Measurements from ENCODE around the gene BRME1.
"Not testable (repeated sequence)": the region's sequence is repeated elsewhere in the genome, so short reads cannot be mapped to it uniquely, and the experiment has no call there.

BRME1 gene

DNA sequence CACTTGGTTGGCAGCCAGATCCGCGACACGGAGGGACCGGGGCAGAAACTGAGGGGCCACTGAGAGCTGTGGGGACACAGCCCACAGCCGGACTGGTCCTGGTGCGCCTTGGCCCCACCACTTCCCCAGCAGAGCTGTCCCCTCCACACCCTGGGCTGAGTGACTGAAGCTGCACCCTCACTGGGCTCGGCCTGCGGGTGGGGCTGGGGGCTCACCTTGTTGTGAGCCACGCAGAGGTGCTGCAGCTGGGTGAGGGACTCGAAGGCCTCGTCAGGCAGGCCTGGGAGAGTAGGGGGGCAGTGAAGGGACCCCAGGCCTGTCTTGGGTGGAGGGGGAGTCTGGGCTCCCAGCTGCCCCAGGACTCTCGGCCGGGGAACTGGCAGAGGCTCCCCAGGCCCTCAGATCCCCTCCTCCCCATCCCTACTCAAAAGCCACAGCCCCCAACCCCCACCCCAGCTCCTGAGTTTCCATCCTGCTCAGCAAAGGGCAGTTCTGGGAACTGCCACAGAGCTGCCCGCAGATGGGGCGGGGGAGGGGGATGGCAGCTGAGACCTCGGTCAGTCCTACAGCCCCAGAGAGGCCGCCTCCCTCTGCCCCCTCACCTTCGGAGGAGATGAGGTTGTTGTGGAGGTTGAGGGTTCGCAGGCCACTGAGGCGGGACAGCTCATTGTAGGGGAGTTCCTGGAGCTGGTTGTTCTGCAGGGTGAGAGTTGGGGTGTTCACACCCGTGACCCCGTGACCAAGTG, 30.0 kb upstream of the BRME1 start:
- no peak overlapping the region for H3K4me3 ChIP-seq (ENCODE audit: low read length)
- no peaks in the 10 kb centered on the region for H3K4me1 ChIP-seq (ENCODE audit: control insufficient read depth, insufficient read depth, low read length)
- no peaks in the 10 kb centered on the region for H3K9me3 ChIP-seq (ENCODE audit: control insufficient read depth, low read length)
- no peak overlapping the region for H3K9ac ChIP-seq (ENCODE audit: low read length)
- no peaks in the 10 kb centered on the region for H3K36me3 ChIP-seq (ENCODE audit: control insufficient read depth, insufficient read depth, low read length)
- peaks cover 9% of the 10 kb centered on the region for H3K27me3 ChIP-seq (ENCODE audit: control insufficient read depth, insufficient read depth, low read length)

DNA sequence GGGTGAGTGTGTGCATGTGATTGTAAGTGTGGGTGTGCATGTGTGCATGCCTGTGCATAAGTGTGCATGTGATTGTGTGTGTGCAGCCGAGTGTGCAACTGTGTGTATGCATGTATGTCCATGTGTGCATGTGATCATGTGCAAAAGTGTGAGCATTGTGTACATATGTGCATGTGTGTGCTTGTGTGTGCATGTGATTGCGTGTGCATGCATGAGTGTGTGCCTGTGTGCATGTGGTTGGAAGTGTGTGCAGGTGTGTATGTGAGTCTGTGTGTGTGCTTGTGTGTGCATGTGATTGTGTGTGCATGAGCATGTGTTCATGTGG, 28.8 kb upstream of the BRME1 start:
- H3K36me3 ChIP-seq (ENCODE audit: control insufficient read depth, insufficient read depth, low read length), result no peaks in the 10 kb centered on the region
- no peaks in the 10 kb centered on the region for H3K4me1 ChIP-seq (ENCODE audit: control insufficient read depth, insufficient read depth, low read length)
- peaks cover 9% of the 10 kb centered on the region for H3K27me3 ChIP-seq (ENCODE audit: control insufficient read depth, insufficient read depth, low read length)
- H3K4me3 ChIP-seq (ENCODE audit: low read length), result no peak overlapping the region
- H3K9me3 ChIP-seq (ENCODE audit: control insufficient read depth, low read length), result no peaks in the 10 kb centered on the region
- H3K9ac ChIP-seq (ENCODE audit: low read length), result no peak overlapping the region

DNA sequence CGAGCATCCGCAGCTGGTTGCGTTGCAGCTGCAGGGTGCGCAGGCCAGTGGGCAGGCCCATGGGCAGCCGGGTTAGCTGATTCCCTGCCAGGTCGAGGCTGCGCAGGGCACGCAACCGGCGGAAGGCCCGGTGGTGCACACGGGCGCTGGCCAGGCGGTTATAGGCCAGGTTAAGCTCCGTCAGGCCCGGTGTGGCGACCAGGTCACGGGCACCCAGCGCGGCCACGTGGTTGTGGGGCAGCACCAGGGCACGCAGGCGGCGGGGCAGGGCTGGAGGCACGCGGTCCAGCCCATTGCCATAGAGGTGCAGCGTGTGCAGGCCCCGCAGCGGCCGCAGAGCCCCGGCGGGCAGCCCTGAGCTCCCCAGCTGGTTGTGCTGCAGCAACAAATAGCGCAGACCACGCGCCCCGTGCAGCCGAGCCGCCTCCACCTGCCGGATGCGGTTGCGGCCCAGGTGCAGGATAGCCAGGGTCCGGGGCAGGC, 27.0 kb upstream of the BRME1 start:
- H3K27me3 ChIP-seq (ENCODE audit: control insufficient read depth, insufficient read depth, low read length), result peaks cover 6% of the 10 kb centered on the region
- no peak overlapping the region for H3K9ac ChIP-seq (ENCODE audit: low read length)
- no peaks in the 10 kb centered on the region for H3K4me1 ChIP-seq (ENCODE audit: control insufficient read depth, insufficient read depth, low read length)
- no peak overlapping the region for H3K4me3 ChIP-seq (ENCODE audit: low read length)
- H3K9me3 ChIP-seq (ENCODE audit: control insufficient read depth, low read length), result no peaks in the 10 kb centered on the region
- H3K36me3 ChIP-seq (ENCODE audit: control insufficient read depth, insufficient read depth, low read length), result peaks cover 5% of the 10 kb centered on the region

DNA sequence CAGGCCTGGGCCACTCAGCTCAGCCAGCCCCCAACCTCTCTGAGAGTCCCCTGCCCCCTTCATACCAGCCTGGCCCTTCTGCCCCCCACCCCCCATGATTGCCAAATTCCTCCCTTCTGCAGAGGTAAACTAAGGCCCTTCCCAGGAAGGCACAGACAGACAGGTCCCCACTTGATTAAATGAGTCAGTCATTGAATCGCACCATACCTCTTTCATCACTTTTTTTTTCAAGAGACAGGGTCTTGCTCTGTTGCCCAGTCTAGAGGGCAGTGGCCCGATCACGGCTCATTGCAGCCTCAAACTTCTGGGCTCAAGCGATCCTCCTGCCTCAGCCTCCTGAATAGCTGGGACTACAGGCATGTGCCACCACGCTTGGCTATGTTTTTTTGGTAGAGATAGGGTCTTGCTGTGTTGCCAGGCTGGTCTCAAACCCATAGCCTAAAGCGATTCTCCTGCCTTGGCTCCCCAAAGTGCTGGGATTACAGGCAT, 26.3 kb upstream of the BRME1 start:
- Histone ChIP-seq H3K4me3 (ENCODE audit: low read length) (no peak overlapping the region), H3K27me3 (ENCODE audit: control insufficient read depth, insufficient read depth, low read length) (peaks cover under 1% of the 10 kb centered on the region), H3K9me3 (ENCODE audit: control insufficient read depth, low read length) (no peaks in the 10 kb centered on the region), H3K36me3 (ENCODE audit: control insufficient read depth, insufficient read depth, low read length) (peaks cover 5% of the 10 kb centered on the region), H3K4me1 (ENCODE audit: control insufficient read depth, insufficient read depth, low read length) (no peaks in the 10 kb centered on the region), H3K9ac (ENCODE audit: low read length) (no peak overlapping the region)

DNA sequence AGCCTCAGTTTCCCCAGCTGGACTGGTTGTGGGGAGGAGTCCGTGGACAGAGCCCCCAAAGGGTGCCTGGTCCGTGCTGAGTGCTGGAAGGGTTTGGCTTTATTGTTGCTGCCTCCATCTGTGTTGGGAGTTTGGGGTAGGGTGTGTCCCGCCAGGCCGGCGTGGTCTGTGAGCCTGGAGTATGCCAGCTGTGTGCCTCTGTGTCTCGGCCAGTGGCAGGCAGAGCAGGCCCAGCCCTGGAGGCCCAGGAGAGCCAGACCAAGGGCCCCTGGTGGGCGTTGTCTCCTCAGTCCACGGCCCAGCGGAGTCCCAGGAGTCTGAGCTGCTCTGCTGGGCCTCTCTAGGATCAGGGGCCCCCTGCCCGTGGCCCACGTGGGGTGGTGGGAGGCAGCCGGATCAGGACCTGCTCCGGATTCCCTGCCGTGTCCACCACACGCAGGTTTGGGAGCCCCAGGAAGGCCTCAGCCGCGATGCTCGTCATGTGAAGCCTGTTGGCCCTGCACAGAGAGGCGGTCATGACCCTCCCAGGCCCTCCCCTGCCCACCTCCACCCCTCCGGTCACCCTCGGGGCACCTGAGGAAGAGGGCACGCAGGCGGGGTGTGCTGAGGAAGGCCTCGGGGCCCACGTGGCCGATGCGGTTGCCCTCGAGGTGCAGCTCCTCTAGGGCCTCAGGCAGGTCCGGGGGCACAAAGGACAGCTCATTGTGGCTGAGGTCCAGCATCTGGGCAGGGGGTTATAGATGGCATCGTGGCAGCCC, 25.7 kb upstream of the BRME1 start:
- Histone ChIP-seq H3K9me3 (ENCODE audit: control insufficient read depth, low read length) (no peaks in the 10 kb centered on the region), H3K27me3 (ENCODE audit: control insufficient read depth, insufficient read depth, low read length) (no peaks in the 10 kb centered on the region), H3K36me3 (ENCODE audit: control insufficient read depth, insufficient read depth, low read length) (peaks cover 5% of the 10 kb centered on the region), H3K9ac (ENCODE audit: low read length) (no peak overlapping the region), H3K4me1 (ENCODE audit: control insufficient read depth, insufficient read depth, low read length) (no peaks in the 10 kb centered on the region), H3K4me3 (ENCODE audit: low read length) (no peak overlapping the region)

DNA sequence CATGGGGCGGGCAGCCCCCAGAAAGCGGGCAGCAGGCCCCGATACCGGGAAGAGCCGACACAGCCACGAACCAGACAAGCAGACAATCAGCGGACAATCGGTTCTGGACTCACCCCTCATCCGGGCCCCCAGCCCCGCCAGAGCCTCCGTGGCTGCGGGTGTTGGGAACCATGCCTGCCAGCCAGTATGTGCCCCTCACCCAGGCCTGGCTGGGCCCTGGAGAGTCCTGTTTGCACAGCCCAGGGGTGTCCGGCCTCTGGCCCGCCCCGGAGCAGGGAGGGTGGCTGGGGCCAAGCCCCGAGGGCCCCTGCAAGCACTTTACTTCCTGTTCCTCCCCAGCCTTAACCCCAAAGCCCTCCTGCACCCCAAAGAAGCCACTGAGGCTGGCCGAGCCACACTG, 24.5 kb upstream of the BRME1 start:
- Histone ChIP-seq H3K4me1 (ENCODE audit: control insufficient read depth, insufficient read depth, low read length) (no peaks in the 10 kb centered on the region), H3K36me3 (ENCODE audit: control insufficient read depth, insufficient read depth, low read length) (peaks cover 5% of the 10 kb centered on the region), H3K9ac (ENCODE audit: low read length) (no peak overlapping the region), H3K4me3 (ENCODE audit: low read length) (no peak overlapping the region), H3K27me3 (ENCODE audit: control insufficient read depth, insufficient read depth, low read length) (no peaks in the 10 kb centered on the region), H3K9me3 (ENCODE audit: control insufficient read depth, low read length) (no peaks in the 10 kb centered on the region)

DNA sequence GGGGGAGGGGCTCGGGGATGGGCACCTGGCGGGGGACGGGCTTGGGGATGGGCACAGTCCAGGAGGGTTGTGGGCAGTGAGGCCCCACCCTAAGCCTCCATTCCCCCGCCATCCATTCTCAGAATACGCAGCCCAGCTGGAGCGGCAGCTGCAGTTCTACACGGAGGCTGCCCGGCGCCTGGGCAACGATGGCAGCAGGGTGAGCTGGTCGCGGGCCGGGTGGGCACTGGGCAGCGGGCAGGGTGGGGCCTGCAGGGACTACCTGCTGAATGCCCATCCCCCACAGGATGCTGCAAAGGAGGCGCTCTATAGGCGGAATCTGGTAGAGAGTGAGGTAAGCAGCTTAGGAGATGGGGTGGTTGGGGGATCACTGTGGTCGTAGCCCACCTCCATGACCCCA, 24.0 kb upstream of the BRME1 start:
- H3K9ac ChIP-seq (ENCODE audit: low read length), result no peak overlapping the region
- peaks cover 5% of the 10 kb centered on the region for H3K36me3 ChIP-seq (ENCODE audit: control insufficient read depth, insufficient read depth, low read length)
- no peak overlapping the region for H3K4me3 ChIP-seq (ENCODE audit: low read length)
- H3K27me3 ChIP-seq (ENCODE audit: control insufficient read depth, insufficient read depth, low read length), result no peaks in the 10 kb centered on the region
- no peaks in the 10 kb centered on the region for H3K4me1 ChIP-seq (ENCODE audit: control insufficient read depth, insufficient read depth, low read length)
- H3K9me3 ChIP-seq (ENCODE audit: control insufficient read depth, low read length), result no peaks in the 10 kb centered on the region

DNA sequence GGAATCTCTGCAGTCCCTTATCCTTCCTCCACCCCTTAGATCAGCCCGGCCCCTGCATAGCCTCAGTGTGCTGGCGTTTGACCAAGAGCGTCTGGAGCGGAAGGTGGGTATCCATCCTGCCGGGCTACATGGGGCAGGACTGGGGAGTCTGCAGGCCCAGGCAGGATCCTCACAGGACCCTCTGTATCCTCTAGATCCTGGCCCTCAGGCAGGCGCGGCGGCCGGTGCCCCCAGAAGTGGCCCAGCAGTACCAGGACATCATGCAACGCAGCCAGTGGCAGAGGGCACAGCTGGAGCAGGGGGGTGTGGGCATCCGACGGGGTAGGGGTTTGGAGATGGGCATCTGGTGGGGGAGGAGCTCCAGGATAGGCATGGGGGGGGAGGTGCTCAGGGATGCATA, 23.4 kb upstream of the BRME1 start:
- H3K4me3 ChIP-seq (ENCODE audit: low read length), result no peak overlapping the region
- H3K9ac ChIP-seq (ENCODE audit: low read length), result no peak overlapping the region
- no peaks in the 10 kb centered on the region for H3K4me1 ChIP-seq (ENCODE audit: control insufficient read depth, insufficient read depth, low read length)
- H3K36me3 ChIP-seq (ENCODE audit: control insufficient read depth, insufficient read depth, low read length), result peaks cover 5% of the 10 kb centered on the region
- no peaks in the 10 kb centered on the region for H3K27me3 ChIP-seq (ENCODE audit: control insufficient read depth, insufficient read depth, low read length)
- H3K9me3 ChIP-seq (ENCODE audit: control insufficient read depth, low read length), result no peaks in the 10 kb centered on the region

DNA sequence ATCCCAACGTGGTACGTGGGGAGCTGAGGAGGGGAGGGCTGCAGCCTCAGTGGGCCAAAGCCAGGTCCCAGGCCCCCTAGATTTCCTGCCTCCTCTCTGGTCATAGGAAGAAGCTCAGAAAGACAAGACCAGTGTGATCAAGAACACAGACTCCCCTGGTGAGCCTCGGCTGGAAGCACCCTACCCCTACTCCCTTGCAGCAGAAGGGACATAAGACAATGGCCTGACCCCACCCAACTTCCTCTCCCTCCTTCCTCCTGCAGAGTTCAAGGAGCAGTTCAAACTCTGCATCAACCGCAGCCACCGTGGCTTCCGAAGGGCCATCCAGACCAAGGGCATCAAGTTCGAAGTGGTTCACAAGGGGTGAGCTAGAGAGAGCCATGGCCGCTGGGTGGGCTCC, 20.8 kb upstream of the BRME1 start:
- no peak overlapping the region for H3K4me3 ChIP-seq (ENCODE audit: low read length)
- H3K36me3 ChIP-seq (ENCODE audit: control insufficient read depth, insufficient read depth, low read length), result peaks cover 5% of the 10 kb centered on the region
- H3K9ac ChIP-seq (ENCODE audit: low read length), result no peak overlapping the region
- H3K27me3 ChIP-seq (ENCODE audit: control insufficient read depth, insufficient read depth, low read length), result no peaks in the 10 kb centered on the region
- H3K9me3 ChIP-seq (ENCODE audit: control insufficient read depth, low read length), result no peaks in the 10 kb centered on the region
- no peaks in the 10 kb centered on the region for H3K4me1 ChIP-seq (ENCODE audit: control insufficient read depth, insufficient read depth, low read length)

DNA sequence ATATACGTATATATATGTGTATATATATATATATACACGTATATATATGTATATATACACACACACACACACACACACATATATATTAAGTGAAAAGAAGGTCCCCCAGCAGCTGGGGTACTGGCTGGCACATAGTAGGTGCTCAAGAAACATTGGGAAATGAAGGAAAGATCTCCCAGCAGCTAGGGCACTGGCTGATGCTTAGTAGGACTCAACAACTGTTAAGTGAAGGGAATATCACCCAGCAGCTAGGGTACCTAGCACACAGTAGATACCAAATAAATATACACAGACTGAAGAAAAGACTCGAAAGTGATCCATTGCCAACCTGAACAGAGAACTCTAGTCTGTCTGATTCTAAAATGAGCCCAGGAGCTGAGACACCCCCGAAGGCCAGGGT, 20.1 kb upstream of the BRME1 start:
- Histone ChIP-seq H3K36me3 (ENCODE audit: control insufficient read depth, insufficient read depth, low read length) (peaks cover 10% of the 10 kb centered on the region), H3K9me3 (ENCODE audit: control insufficient read depth, low read length) (no peaks in the 10 kb centered on the region), H3K9ac (ENCODE audit: low read length) (no peak overlapping the region), H3K27me3 (ENCODE audit: control insufficient read depth, insufficient read depth, low read length) (no peaks in the 10 kb centered on the region), H3K4me1 (ENCODE audit: control insufficient read depth, insufficient read depth, low read length) (no peaks in the 10 kb centered on the region), H3K4me3 (ENCODE audit: low read length) (no peak overlapping the region)

DNA sequence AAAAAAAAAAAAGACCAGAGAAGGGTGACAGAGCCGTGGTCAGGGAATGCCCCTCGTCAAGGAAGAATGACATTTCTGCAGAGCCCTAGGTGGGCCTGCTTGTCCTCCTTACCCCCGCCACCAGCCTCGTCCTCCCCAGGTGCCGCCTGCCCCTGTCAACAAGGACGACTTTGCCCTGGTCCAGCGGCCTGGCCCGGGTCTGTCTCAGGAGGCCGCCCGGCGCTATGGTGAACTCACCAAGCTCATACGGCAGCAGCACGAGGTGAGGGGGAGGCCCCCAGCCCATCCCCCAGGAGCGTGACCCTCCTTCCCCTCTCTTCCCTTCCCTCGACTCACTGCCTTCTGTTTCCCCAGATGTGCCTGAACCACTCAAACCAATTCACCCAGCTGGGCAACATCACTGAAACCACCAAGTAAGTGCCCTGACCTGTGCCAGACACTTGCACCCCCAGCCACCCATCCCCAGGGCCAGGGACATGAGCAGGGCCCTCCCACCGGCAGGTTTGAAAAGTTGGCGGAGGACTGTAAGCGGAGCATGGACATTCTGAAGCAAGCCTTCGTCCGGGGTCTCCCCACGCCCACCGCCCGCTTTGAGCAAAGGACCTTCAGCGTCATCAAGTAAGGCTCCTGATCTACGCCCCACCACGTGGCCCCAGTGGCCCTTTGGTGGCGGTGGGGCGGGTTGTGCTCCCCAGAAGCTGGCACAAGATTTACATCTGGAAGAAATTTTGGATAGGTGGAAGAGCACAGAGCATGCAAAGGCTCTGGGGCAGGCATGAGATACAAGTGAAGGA, 17.5 kb upstream of the BRME1 start:
- H3K4me3 ChIP-seq (ENCODE audit: low read length), result no peak overlapping the region
- no peaks in the 10 kb centered on the region for H3K9me3 ChIP-seq (ENCODE audit: control insufficient read depth, low read length)
- peaks cover 16% of the 10 kb centered on the region for H3K36me3 ChIP-seq (ENCODE audit: control insufficient read depth, insufficient read depth, low read length)
- no peaks in the 10 kb centered on the region for H3K4me1 ChIP-seq (ENCODE audit: control insufficient read depth, insufficient read depth, low read length)
- H3K27me3 ChIP-seq (ENCODE audit: control insufficient read depth, insufficient read depth, low read length), result no peaks in the 10 kb centered on the region
- no peak overlapping the region for H3K9ac ChIP-seq (ENCODE audit: low read length)

DNA sequence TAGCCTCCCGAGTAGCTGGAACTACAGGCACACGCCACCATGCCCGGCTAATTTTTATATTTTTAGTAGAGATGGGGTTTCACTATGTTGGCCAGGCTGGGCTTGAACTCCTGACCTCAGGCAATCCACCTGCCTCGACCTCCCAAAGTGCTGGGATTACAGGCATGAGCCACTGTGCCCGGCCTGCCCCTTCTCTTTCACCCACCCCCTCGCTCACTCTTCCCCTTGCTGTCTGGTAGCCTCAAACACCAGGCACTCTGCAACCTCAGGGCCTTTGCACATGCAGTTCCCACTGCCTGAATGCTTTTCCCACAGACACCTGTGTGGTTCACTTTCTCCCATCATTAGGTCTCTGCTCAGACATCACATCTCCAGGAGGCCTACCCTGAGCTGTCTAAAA, 16.2 kb upstream of the BRME1 start:
- peaks cover 11% of the 10 kb centered on the region for H3K36me3 ChIP-seq (ENCODE audit: control insufficient read depth, insufficient read depth, low read length)
- H3K9ac ChIP-seq (ENCODE audit: low read length); H3K9me3 ChIP-seq (ENCODE audit: control insufficient read depth, low read length); H3K27me3 ChIP-seq (ENCODE audit: control insufficient read depth, insufficient read depth, low read length); H3K4me1 ChIP-seq (ENCODE audit: control insufficient read depth, insufficient read depth, low read length); H3K4me3 ChIP-seq (ENCODE audit: low read length): not testable (repeated sequence)
